LNCaP clone FGC (cell line): ENCODE results near the gene DGKZ.

ENCODE experiments used
- DNase-seq: peaks from one replicate; pipeline ENCODE4 v3.0.0-alpha.2; 2011; ENCODE audit warnings: low read depth
- H3K4me3 ChIP-seq: 2 replicates; pipeline ENCODE4 v1.5.1; 2011; ENCODE audit warnings: mild to moderate bottlenecking, low read depth, low read length, control low read depth
- CTCF ChIP-seq: IDR thresholded peaks from 2 replicates; pipeline ENCODE4 v1.5.1; 2012; ENCODE audit warnings: mild to moderate bottlenecking; ENCODE audit not compliant: control insufficient read depth, insufficient read depth; ENCODE audit errors: extremely low read depth

DGKZ gene

GRCh38 chr11:46345131-46345597 lies 2.1 kb upstream of the DGKZ start:
- no peak overlapping the region for H3K4me3 ChIP-seq
- DNase-seq: no peak
- TF ChIP-seq CTCF: no peak

GRCh38 chr11:46345881-46346484 lies 1.3 kb upstream of the DGKZ start:
- TF ChIP-seq CTCF: no peak
- no peak for DNase-seq

GRCh38 chr11:46347637-46348311 lies 511 bp downstream of the DGKZ start:
- peak overlapping the region; percentile 90 for H3K4me3 ChIP-seq
- no peak for DNase-seq
- TF ChIP-seq CTCF: no peak

More at GRCh38 chr11:46345881-46346484, 1.3 kb upstream of the DGKZ start:
- no peak overlapping the region for H3K4me3 ChIP-seq

GRCh38 chr11:46348566-46349401 lies 1.5 kb downstream of the DGKZ start:
- H3K4me3 ChIP-seq: peak overlapping the region; percentile 90
- TF ChIP-seq CTCF: no peak
- DNase-seq: no peak

- TF ChIP-seq CTCF: no peak
- no peak overlapping the region for H3K4me3 ChIP-seq
- DNase-seq: no peak
Measured at GRCh38 chr11:46350695-46351094, 3.4 kb downstream of the DGKZ start.

- H3K4me3 ChIP-seq: no peak overlapping the region
- DNase-seq: no peak
- TF ChIP-seq CTCF: no peak
Measured at GRCh38 chr11:46351148-46351547, 3.9 kb downstream of the DGKZ start.
